ENCODE results near the gene RNF112. TPM values are rescaled to one million over a fixed set of nuclear protein-coding genes. Genes with fewer than 3 reads are reported as not detected.

Gene RNF112
- total RNA-seq, 1 donor from 2014 or later = 0.31 TPM

DNA sequence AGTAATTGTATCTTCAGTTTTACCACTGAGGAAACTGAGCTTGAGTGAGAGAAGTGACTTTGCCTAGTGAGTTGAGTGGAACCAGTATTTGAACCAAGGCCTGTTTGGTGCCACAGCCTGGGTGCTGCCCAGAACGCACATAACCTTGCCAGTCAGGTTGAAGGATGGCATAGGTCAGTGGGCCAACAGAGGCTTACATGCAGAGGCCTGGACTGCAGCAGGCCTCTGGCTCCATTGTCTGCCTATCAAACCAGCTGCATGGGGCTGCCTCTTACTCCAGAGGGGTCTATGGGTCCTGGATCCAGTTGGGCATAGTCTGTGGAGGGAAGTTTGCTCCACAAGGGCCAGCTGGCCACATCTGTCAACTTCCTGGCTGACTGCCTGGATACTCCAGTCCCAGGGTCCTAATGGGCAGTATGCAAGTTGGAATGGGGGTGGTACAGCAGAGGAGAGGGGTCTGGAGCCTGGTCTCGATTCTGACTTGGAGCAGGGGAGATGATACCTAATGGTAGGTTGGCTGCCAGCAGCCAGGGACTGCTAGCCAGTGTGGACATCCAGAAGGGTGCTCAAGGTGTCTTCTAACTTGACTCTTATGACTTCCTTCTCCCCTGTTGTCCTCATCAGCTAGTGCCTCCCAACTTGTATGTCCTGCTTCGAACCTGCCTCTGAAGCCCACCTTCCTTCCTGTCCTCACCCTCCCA, 11.1 kb upstream of the RNF112 start:
- no peaks in the 10 kb centered on the region for H3K9me3 Mint-ChIP-seq (ENCODE audit: unreplicated experiment)
- peaks cover 3% of the 10 kb centered on the region for H3K27me3 Mint-ChIP-seq (ENCODE audit: unreplicated experiment)
- no peaks in the 10 kb centered on the region for H3K36me3 Mint-ChIP-seq (ENCODE audit: low read depth, unreplicated experiment)
- TF ChIP-seq, protein P1, sequence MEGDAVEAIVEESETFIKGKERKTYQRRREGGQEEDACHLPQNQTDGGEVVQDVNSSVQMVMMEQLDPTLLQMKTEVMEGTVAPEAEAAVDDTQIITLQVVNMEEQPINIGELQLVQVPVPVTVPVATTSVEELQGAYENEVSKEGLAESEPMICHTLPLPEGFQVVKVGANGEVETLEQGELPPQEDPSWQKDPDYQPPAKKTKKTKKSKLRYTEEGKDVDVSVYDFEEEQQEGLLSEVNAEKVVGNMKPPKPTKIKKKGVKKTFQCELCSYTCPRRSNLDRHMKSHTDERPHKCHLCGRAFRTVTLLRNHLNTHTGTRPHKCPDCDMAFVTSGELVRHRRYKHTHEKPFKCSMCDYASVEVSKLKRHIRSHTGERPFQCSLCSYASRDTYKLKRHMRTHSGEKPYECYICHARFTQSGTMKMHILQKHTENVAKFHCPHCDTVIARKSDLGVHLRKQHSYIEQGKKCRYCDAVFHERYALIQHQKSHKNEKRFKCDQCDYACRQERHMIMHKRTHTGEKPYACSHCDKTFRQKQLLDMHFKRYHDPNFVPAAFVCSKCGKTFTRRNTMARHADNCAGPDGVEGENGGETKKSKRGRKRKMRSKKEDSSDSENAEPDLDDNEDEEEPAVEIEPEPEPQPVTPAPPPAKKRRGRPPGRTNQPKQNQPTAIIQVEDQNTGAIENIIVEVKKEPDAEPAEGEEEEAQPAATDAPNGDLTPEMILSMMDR (IDR thresholded peaks at IDR 0.05; ENCODE audit: unreplicated experiment) = no peak
- H3K27ac Mint-ChIP-seq (ENCODE audit: unreplicated experiment) = no peak overlapping the region
- DNase-seq (ENCODE audit: low spot score) = no peak
- H3K4me3 Mint-ChIP-seq (ENCODE audit: unreplicated experiment) = no peak overlapping the region
- H3K4me1 Mint-ChIP-seq (ENCODE audit: unreplicated experiment) = peaks cover 3% of the 10 kb centered on the region

DNA sequence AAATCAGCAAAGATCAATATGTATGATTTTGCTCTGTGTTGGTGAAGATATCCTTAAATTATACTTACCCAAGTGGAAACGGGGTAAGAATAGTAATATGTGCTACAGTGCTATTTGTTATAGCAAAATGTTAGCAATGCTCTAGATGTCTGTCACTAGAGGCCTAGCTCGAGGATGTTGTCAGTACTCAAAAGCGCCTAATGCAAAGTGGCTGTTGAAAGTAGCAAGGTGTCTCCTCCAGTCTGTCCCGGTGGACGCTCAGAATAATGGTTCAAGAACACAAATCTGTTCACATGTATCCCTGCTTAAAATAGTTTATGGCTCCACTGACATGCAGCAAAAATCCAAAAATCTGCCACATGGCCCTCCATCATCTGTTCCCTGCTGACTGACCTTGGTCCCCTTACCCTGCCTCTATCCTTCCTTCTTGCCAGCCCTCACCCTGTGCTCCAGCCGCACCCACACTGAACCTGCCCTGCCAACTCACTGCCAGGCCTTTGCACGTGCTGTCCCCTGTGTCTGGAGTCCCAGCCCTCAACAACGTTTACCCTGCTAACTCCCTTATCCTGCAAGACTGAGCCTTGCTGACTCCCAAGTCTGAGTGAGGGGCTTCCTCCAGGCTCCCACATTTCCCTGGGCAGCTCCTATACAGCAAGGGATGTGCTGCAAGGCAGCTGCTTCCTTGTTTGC, 9.6 kb upstream of the RNF112 start:
- TF ChIP-seq, protein P1 (IDR thresholded peaks at IDR 0.05; ENCODE audit: unreplicated experiment) = no peak
- H3K4me1 Mint-ChIP-seq (ENCODE audit: unreplicated experiment) = peaks cover 3% of the 10 kb centered on the region

DNA sequence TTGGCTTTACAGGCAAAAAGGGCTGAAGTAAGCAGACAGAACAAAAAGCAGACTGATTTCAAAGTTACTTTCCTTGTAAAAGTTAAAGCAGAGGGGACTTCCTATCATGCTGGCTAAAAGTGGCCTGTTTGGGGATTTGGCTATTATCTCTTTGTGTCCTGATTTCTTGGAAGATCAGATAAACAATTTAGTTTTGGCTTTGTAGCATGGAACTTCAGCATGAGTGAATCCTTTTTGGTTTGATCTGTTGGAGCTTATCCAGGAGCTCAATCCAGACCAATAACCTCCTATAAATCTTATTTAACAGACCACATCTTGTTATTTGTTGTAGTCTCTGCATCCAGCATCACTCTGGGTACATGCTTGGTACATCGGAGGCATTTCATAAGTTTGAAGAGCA, 8.9 kb upstream of the RNF112 start:
- Mint-ChIP-seq H3K4me1 (ENCODE audit: unreplicated experiment) (peaks cover 3% of the 10 kb centered on the region), H3K9me3 (ENCODE audit: unreplicated experiment) (no peaks in the 10 kb centered on the region), H3K36me3 (ENCODE audit: low read depth, unreplicated experiment) (no peaks in the 10 kb centered on the region), H3K4me3 (ENCODE audit: unreplicated experiment) (no peak overlapping the region), H3K27ac (ENCODE audit: unreplicated experiment) (no peak overlapping the region), H3K27me3 (ENCODE audit: unreplicated experiment) (peaks cover 3% of the 10 kb centered on the region)
- DNase-seq (ENCODE audit: low spot score) = no peak
- TF ChIP-seq, protein P1 (IDR thresholded peaks at IDR 0.05; ENCODE audit: unreplicated experiment) = no peak

More for the DNA sequence above, 9.6 kb upstream of the RNF112 start:
- DNase-seq (ENCODE audit: low spot score) = no peak
- no peaks in the 10 kb centered on the region for H3K9me3 Mint-ChIP-seq (ENCODE audit: unreplicated experiment)
- H3K27ac Mint-ChIP-seq (ENCODE audit: unreplicated experiment) = no peak overlapping the region
- no peaks in the 10 kb centered on the region for H3K36me3 Mint-ChIP-seq (ENCODE audit: low read depth, unreplicated experiment)
- H3K27me3 Mint-ChIP-seq (ENCODE audit: unreplicated experiment) = peaks cover 3% of the 10 kb centered on the region
- no peak overlapping the region for H3K4me3 Mint-ChIP-seq (ENCODE audit: unreplicated experiment)

DNA sequence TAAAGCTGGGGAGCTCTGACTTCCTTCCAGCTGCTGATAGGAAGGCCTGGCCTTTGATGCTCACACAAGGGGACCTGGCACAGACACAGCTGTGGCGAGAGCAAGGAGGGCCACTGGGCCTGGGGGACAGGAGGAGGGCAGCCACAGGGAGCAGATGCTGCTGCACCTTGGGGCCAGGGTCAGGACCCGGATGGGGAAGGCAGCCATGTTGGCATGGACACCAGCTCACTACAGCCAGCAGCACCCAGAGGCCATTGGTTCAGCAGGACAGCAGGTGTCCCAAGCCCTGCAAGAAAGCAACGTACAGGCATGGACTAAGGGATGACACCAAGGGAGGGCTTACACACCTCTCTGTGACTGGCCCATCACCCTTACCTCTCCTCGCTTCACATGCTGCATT, 8.0 kb upstream of the RNF112 start:
- no peak for DNase-seq (ENCODE audit: low spot score)
- Mint-ChIP-seq H3K27me3 (ENCODE audit: unreplicated experiment) (peaks cover 3% of the 10 kb centered on the region), H3K9me3 (ENCODE audit: unreplicated experiment) (no peaks in the 10 kb centered on the region), H3K4me1 (ENCODE audit: unreplicated experiment) (peaks cover 3% of the 10 kb centered on the region), H3K36me3 (ENCODE audit: low read depth, unreplicated experiment) (no peaks in the 10 kb centered on the region), H3K27ac (ENCODE audit: unreplicated experiment) (no peak overlapping the region), H3K4me3 (ENCODE audit: unreplicated experiment) (no peak overlapping the region)
- TF ChIP-seq, protein P1 (IDR thresholded peaks at IDR 0.05; ENCODE audit: unreplicated experiment) = no peak

DNA sequence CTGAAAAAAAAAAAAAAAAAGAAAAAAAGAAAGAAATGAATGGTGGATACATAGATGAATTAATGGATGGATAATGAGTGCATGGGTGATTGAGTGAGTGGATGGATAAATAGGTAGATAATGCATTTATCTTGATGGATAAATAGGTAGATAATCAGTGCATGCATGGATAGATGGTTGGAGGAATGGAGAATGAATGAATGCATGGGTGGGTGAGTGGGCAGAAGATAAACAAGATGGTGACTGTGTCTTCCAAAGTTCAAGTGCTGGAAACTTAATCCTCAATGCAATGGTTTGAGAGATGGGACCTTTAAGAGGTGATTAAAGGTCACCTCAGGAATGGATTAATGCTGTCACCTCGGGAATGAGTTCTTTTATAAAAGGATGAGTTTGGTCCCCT, 6.8 kb upstream of the RNF112 start:
- Mint-ChIP-seq H3K36me3 (ENCODE audit: low read depth, unreplicated experiment) (no peaks in the 10 kb centered on the region), H3K27ac (ENCODE audit: unreplicated experiment) (no peak overlapping the region), H3K4me3 (ENCODE audit: unreplicated experiment) (no peak overlapping the region), H3K27me3 (ENCODE audit: unreplicated experiment) (peaks cover 2% of the 10 kb centered on the region), H3K4me1 (ENCODE audit: unreplicated experiment) (no peaks in the 10 kb centered on the region), H3K9me3 (ENCODE audit: unreplicated experiment) (no peaks in the 10 kb centered on the region)
- TF ChIP-seq, protein P1 (IDR thresholded peaks at IDR 0.05; ENCODE audit: unreplicated experiment) = no peak
- no peak for DNase-seq (ENCODE audit: low spot score)
